Hypothalamus (tissue), 51 donors: Measurements from ENCODE around the gene LRRC61.

Experiments used
- DNase-seq, 51 donors: peaks; one replicate each; lab custom pipeline; 2025; lab: John Stamatoyannopoulos, UW

Gene LRRC61

DNA sequence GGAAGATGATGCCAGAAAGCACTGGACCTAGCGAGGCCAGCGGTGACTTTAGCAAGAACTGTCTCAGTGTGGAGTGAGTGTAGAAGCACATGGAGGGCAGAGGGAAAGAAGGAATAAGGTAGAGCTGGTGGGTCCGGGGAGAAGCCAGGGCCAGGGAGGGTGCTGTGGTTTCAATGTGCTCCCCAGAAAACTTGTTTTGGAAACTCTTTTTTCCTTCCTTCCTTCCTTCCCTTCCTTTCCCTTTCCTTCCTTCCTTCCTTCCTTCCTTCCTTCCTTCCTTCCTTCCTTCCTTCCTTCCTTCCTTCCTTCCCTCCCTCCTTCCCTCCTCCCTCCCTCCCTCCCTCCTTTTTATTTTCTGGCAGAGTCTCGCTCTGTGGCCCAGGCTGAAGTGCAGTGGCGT is 23.8 kb downstream of the LRRC61 start:
- no peak for DNase-seq

DNA sequence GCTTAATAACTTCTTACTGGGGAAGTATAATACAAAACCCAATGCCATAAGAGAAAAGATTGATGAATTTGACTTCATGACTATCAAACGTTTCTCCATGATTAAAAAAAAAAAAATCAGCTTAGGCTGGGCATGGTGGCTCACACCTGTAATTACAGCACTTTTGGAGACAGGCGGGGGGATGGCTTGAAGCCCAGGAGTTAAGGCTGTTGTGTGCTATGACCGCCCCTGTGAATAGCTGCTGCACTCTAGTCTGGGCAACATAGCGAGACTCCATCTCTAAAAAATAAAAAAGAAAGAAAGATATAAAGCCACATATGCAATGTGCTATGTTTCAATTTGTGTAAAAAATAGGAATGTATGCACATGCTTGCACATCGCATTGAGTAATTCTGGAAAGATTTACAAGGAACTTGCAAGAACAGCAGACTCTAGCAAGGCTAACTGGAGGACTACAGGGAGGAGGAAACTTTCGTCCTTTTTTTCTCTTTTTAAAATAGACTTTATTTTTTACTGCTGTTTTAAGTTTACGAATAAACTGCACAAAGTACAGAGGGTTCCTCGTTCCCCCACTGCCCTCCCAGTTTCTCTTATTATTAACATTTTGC is 28.5 kb downstream of the LRRC61 start:
- no peak for DNase-seq

DNA sequence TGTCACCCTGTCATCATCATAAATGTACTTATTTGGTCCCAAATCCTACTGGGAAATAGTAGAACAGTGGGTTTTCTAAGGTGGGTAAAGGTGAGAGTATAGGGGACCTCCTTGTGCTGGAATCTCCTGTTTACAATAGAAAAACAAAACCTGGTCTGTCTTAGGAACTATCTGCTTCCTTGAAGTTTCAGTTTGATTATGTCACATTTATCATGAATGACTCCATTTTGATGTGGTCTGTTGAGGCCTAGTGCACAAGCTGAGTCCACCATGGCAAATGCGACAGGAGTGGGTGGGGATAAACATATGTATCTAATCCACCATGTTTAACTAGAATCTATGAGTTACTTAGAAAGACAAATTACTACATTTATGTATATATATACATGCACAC is 32.5 kb downstream of the LRRC61 start:
- no peak for DNase-seq

DNA sequence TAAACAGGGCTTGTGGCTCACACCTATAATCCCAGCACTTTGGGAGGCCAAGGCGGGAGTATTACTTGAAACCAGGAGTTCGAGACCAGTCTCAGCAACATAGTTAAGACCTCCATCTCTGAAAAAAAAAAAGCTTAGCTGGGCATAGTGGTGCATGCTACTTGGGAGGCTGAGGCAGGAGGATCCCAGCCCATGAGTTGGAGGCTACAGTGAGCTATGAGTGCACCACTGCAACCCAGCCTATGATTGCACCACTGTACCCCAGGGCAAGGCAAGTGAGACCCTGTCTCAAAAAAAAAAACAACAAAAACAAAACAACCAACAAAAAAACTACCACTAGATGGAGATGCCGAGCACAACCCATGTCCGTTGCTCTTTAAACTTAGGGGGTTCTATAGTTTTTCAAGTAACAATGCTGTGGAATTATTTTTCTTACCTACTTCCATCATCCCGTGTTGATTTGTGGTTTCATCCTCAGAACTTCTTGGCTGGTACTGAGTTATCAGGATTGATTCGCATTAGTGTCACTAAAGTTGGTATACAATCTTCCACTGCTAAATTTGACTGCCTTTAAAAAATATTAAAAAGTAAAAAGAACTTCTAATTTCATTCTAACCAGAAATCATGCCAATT is 33.2 kb downstream of the LRRC61 start:
- peak in 1 of 51 donors; percentile 6 for DNase-seq

DNA sequence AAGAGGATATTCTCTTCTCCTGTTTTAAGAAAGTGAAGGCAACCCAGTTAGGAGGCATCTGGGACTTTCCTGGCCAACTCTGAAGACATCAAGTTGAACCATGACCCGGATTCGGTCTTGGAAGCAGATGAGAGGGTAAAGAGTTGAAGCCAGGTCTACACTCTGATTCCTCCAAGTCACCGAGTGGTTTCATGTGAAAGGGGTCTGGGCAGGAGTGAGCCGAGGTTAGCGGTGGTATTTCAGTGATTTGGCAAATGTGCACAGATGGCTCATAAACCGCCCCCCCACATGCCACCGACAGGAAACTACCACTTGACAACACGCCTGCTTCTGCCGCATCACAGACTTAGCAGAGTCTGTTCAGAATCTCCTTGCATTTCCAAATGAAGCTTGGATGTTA is 34.1 kb downstream of the LRRC61 start:
- DNase-seq: no peak

DNA sequence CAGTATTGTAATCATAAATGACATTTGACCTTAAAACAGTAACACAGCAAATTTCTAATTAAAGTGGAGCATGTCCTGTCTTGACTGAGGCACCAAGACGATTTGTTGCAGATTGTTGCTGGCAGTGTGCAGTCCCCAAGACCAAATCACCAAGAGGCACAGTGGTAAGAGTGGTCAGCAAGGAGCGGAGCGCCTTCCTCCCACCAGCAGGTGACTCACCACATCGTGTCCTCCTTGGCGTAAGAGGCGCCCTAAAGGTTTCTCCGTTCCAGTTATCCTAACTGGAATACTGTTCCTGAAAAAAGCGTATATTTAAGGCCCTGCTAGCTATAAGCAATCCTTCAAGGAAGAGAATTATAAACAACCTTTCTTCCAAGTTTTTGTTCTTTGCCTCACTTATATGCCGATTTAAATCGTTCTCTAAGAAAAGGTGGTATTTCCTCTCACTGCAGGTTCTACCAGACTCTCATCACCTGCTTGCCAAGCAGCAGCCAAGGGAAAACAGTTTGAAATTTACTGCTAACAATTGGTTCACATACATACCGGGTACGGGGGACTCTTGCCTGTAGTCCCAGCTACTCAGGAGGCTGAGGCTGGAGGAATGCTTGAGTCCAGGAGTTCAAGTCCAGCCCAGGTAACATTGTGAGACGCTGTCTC is 34.7 kb downstream of the LRRC61 start:
- DNase-seq: no peak

DNA sequence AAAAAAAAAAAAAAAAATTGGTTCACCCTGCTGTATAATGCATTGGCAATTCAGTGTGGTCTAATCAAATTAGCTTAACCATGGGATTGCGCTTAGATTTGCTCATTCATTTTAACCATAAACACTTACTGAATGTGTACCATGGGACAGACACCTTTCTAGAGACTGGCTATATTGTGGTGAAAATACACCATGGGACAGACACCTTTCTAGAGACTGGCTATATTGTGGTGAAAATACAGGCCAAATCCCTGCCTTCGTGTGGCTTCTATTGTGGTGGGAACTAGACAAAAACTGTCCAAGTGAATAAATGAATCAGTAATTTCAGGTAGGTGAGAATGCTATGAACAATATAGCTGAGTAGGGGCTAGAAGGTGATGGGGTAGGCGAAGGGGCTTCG is 35.3 kb downstream of the LRRC61 start:
- DNase-seq: no peak

DNA sequence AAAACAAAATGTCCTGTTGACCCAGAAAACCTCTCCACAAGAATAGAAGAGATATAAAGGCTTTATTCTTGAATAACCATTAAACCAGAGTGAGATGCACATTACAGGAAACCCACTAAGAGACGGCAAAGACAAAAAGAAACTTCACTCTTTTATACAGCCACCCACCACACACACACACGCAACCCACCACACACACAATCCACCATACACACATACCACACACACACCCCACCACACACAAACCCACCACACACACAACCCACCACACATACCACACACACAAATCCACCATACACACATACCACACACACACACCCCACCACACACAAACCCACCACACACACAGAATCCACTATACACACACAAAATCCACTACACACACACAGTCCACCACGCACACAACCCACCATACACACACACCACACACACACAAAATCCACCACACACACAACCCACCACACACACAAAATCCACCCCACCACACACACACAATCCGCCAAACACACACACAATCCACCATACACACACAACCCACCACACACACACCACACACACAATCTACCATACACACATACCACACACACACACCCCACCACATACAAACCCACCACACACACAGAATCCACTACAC is 36.0 kb downstream of the LRRC61 start:
- DNase-seq: no peak

DNA sequence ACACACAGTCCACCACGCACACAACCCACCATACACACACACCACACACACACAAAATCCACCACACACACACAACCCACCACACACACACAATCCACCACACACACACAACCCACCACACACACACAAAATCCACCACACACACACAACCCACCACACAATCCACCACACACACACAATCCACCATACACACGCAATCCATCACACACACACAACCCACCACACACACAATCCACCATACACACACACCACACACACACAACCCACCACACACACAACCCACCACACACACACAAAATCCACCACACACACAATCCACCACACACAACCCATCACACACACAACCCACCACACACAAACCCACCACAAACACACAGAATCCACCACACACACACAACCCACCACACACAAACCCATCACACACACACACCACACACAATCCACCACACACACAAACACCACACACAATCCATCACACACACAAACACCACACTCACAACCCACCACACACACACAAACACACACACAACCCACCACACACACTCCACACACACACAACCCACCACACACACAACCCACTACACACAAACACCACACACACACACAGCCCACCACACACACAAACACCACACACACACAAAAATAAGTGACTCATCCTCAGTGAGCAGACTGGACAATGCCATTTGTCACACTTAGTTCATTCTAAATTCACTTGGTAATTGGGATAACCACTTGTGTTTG is 36.6 kb downstream of the LRRC61 start:
- no peak for DNase-seq

DNA sequence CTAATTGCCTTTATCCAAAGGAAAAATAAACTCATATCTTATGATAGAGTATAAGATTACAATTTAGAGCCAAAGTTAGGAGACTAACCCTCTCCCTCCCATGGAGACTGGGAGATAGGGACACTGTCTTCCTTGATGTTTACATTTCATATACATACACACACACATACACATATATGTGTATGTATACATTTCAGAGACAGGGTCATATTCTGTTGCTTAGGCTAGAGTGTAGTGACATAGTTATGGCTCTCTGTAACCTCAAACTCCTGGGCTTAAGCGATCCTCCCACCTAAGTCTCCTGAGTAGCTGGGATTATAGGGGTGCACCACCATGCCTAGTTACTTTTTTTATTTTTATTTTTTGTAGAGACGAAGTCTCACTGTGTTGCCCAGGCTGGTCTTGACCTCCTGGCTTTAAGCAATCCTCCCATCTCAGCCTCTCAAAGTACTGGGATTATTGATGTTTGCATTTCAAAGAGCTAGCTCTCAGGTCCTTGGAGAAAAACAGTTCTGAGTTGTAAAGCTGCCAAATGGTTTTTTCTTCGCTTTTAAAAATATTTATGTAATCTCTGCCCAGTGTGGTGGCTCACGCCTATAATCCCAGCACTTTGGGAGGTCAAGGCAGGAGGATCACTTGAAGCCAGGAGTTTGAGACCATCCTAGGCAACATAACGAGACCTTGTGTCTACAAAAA is 37.4 kb downstream of the LRRC61 start:
- DNase-seq: no peak

DNA sequence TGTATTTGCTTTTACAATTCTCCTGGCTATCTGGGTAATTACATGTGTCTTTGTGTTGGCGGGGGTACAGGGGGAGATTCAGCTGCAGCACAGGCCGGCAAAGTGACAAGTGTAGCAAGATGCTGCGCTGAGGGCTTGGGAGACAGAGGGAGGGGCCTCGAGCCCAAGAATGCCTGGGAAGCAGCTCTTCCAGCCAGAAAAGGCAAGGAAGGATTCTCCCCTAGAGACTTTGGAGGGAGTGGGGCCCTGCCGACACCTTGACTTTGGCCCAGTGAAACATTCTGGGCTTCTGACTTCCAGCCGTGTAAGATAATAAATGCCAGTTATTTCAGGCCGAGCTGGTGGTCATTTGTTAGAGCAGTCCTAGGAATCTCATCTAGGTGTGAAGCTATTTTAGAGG is 38.2 kb downstream of the LRRC61 start:
- no peak for DNase-seq

DNA sequence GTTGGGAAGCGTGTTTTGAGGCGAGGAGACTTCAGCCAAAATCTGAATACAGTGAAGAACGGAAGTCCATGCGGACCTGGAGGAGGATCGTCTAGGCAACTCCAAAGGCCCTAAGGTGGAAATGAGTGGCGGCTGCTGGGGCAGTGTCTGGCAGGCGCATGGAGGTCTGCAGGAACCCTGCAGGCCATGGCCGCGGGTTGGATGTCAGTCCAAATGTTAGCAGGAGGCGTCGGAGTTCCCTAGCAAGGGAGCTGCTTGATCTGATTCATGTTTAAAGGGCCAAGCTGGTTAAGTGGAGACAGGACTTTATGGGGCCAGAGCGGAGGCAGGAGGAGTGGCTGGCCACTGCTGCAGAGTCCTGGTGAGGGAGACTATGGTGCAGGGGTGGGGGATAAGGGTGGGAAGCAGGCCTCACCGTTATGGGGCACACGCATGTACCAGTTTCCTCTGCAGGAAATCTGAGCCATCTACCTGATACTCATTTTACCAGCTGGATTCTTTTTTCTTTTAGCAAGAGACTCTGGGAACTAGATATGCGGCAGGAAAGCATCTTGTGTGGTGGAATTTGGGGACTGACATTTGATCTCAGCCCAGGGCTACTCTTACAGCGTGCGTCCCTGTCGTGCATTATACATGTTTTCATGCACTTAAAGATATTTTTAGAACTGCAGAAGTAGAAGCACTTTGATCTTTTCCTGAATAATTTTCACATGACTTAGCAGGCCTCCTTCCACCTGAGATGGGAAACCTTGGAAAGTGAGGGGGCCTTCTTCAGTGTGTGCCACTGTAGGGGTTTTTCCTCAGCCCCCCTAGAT is 38.9 kb downstream of the LRRC61 start:
- DNase-seq: no peak

DNA sequence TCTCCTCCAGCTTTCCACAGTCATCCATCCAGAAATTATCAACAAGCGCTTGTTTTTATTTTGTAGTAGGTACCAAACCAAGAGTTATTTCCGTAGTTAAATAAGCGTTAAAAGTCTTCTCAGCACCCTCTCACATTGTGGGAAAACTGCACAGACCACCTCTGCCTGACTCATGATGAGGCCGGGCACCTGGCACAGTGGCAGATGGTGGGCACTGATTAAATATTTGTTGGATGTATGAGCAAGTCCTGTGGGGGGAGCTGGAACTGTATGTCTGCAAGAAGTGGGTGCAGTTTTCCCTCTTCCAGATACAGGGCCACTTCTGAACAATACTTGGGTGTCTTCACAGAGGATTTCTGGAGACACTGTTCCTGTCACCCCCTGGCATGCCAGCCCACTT is 40.2 kb downstream of the LRRC61 start:
- DNase-seq: no peak

DNA sequence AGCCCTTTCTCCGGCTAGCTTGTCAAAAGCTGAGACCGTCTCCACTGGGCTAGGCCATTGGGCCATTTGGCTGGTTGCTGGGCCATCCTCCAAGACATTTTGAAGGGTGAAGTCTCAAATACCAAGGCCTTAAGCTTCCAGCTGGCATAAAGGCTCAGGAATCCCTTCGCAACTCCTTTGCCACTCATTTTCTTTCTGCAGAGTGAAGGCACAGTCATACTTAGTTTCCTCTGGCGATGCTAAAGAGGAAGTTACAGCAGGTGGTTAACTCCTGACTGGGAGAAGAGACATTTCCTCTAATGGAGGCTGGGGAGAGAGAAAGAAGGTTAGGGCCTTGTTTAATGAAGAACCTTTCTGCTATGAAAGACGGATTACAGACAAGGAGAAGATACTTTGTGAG is 40.7 kb downstream of the LRRC61 start:
- no peak for DNase-seq

DNA sequence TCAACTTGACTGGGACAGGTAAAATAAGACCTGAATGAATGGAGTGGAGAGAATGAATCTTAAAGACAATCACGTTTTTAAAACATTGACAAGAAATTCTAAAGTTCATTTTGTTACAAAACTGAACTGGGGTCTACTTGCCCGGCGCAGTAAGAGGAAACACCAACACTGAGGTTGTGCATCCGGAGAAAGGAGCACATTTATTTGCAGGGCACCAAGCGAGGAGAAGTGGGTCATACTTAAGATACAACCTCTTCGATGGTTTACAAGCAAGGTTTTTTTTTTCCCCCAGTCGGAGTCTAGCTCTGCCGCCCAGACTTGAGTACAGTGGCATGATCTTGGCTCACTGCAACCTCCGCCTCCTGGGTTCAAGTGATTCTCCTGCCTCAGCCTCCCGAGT is 42.0 kb downstream of the LRRC61 start:
- no peak for DNase-seq

DNA sequence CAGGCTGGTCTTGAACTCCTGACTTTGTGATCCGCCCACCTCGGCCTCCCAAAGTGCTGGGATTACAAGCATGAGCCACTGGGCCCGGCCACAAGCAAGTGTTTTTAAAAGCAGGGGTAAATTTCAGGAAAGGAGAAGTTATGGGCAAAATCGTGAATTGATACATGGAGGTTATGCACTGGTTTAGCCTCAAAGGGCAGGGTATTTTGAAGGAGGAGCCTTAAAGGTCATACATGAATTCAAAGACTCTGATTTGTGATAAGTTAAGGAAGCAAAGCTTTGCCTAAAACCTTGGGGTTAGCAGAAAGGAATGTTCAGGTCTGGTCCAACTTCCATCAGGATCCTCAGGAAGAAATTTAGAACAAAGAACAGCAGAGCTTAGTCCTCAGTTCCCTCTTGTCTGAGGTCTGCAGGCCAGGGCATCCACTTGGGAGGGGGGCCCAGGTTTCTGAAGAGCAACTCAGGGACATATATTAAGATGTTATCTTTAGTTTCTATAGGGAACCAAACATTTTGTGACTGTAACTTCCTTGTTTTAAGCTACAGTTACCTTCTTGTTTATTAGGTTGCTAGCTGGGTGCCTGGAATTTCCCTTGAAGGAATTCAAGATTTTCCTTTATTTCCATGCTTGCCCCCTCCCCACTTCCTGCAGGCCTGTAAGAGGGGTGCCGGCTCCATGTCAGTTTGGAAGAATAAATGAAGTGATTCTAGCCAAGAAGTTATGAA is 42.7 kb downstream of the LRRC61 start:
- no peak for DNase-seq

DNA sequence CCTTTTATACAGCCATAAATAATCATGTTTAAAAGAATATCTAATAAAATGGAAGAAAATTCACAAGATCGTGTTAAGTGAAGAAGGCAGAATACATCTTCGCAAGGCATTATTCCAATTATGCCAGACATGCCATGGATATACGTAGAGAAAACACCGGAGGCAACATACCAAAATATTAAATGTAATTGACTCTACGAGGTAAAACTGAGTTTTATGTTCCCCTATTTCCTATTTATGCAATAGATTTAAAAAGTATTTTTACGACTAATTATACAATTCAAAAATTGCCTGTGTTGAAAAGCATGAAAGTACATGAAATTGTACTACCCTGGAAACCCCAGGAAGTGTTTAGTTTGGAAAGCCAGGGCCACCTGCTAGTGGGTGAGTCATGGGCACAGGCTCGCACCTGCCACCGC is 44.5 kb downstream of the LRRC61 start:
- DNase-seq: no peak

DNA sequence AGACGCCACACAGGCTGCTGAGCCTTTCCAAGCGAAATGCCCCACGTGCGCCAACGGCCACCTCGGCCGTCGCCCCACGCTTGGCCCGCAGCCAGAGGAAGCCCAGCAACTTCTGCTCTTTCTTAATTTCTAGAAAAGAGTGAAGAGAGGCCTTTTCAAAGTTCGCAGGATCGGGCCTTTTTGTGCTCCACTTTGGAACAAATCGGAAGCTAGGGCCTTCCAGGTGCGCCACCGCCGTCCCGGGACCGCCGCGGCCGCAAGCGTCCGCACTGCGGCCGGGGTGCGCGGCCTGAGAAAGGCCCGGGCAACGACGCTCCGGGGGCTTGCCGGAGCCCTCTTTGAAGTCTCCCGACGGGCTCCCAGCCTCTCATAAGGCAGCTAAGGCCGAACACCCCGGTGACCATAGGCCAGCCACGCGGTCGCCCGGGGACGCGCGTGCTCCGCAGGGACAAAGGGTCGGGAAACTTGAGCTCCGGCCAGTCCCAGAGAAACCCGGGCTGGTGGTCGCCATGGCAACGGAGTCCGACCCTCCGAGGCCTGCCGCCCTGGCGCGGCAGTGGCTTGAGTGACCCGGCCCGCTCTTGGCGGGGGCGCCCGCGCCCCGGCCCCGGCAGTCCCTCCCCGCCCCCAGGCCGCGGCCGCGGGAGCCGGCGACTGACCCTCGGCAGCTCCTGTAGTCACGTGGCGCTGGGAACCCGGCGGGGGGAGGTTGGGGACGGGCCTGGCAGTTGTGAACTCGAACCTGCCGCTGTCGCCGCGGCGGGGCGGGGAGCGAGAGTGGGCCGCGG is 45.1 kb downstream of the LRRC61 start, which contains the start of gene REPIN1:
REPIN1 (plus strand) TSS at position 727 of the 788 bp plus-strand sequence. CDS start 890 bp downstream, outside the sequence.
- peak; percentile 56 to 94 (median 86) for DNase-seq
